Esophagus squamous epithelium (tissue), 5 donors: ENCODE data around the gene CDKN2B-AS1. TPM values are rescaled to one million over a fixed set of nuclear protein-coding genes. Genes with fewer than 3 reads are reported as not detected.

ENCODE experiments used
- DNase-seq: peaks from one replicate; lab custom pipeline; 2025; lab: John Stamatoyannopoulos, UW
- H3K27ac ChIP-seq, 4 donors: fragments of 200-600 bp; sonication (generic); one replicate each; pipeline ENCODE4 v1.5.1; 2016 to 2019; ENCODE audit warnings: mild to moderate bottlenecking in 1 of 4
- H3K27me3 ChIP-seq, 4 donors: fragments of 200-600 bp; sonication (generic); 1 replicate in 3 of 4; 2 replicates in 1 of 4; pipeline versions ENCODE4 v1.5.1 to v1.6.0; 2017 to 2021; ENCODE audit warnings: antibody characterized with exemption in 1 of 4
- H3K36me3 ChIP-seq, 3 donors: fragments of 200-600 bp; sonication (generic); one replicate each; pipeline ENCODE4 v1.5.1; 2016 to 2019
- H3K4me1 ChIP-seq, 3 donors: fragments of 200-600 bp; sonication (generic); one replicate each; pipeline ENCODE4 v1.5.1; 2017 to 2019
- H3K4me3 ChIP-seq, 4 donors: fragments of 200-600 bp; sonication (generic); 1 replicate in 3 of 4; 2 replicates in 1 of 4; pipeline ENCODE4 v1.5.1; 2016 to 2019; ENCODE audit warnings: mild to moderate bottlenecking in 2 of 4, moderate library complexity in 1 of 4
- H3K9me3 ChIP-seq, 3 donors: fragments of 200-600 bp; sonication (generic); one replicate each; pipeline ENCODE4 v1.5.1; 2016 to 2019
- CTCF ChIP-seq, 6 experiments: fragments of 450-650 bp in 4 of 6; fragments of 200-600 bp in 2 of 6; sonication (generic) in 2 of 6; IDR thresholded peaks; one replicate each; pipeline ENCODE4 v1.5.1; 2016 to 2019; ENCODE audit warnings: antibody characterized with exemption in 6 of 6, mild to moderate bottlenecking in 4 of 6, moderate library complexity in 4 of 6
- POLR2A ChIP-seq, 4 donors: fragments of 450-650 bp; IDR thresholded peaks; one replicate each; pipeline ENCODE4 v1.6.1; 2017; ENCODE audit warnings: antibody characterized with exemption in 4 of 4, mild to moderate bottlenecking in 4 of 4, moderate library complexity in 3 of 4
- WGBS, 2 donors: methylation state at CpG; one replicate each; pipeline ENCODE4 v1.1.5; 2018; 5-methylcytosine and 5-hydroxymethylcytosine counted together
- intact Hi-C: fragments of 100-400 bp; cut with DNase I; formaldehyde crosslinking; loops from one replicate; pipeline ENCODE4 v1.15.0; 2022
- total RNA-seq, 4 donors: library from RNA; depleted of rRNA; stranded (reverse); fragments of >200 nt; gene quantifications; one replicate each; pipeline ENCODE4 v1.1.0, GENCODE V29; 2016
- donor health status: DM: yes; HTN: yes; CAD: no.

CDKN2B-AS1 gene
- total RNA-seq, 4 donors from 2014 or later = 0.48 to 1.7 (median 0.80) TPM

- no peak for DNase-seq
- Histone ChIP-seq H3K27me3 (peaks cover 16 to 90% (median 46%) of the 10 kb centered on the region in 4 donors), H3K9me3 (peaks cover 0 to 3% (median 0%) of the 10 kb centered on the region in 3 donors), H3K4me3 (peak overlapping the region; percentile 14 to 58 (median 42)), H3K36me3 (no peaks in the 10 kb centered on the region), H3K27ac (peak overlapping the region in 2 of 4 donors; percentile 47 to 63), H3K4me1 (peaks cover 14 to 34% (median 16%) of the 10 kb centered on the region in 3 donors)
- WGBS, 2 donors = 0 to 2% methylated on average over 11 to 27 of the region's 29 CpGs
- TF ChIP-seq CTCF (IDR thresholded peaks at IDR 0.05) (no peak), POLR2A (IDR thresholded peaks at IDR 0.05) (no peak)
- intact Hi-C loops = no loop called here
These were observed 29.6 kb upstream of the CDKN2B-AS1 start for GRCh38 chr9:21964925-21965385.

- 5 to 7% methylated on average over 8 to 13 of the region's 30 CpGs for WGBS, 2 donors
- TF ChIP-seq CTCF (IDR thresholded peaks at IDR 0.05) (peak in 5 of 6 experiments; percentile 18 to 65 (median 34)), POLR2A (IDR thresholded peaks at IDR 0.05) (peak in 1 of 4 donors; percentile 9)
- no peak for DNase-seq
- H3K36me3 ChIP-seq = no peaks in the 10 kb centered on the region
- H3K27ac ChIP-seq = peak overlapping the region in 2 of 4 donors; percentile 47 to 63
- H3K9me3 ChIP-seq = peaks cover 0 to 3% (median 0%) of the 10 kb centered on the region in 3 donors
- H3K27me3 ChIP-seq = peaks cover 16 to 95% (median 51%) of the 10 kb centered on the region in 4 donors
- H3K4me3 ChIP-seq = peak overlapping the region; percentile 14 to 58 (median 42)
- peaks cover 14 to 39% (median 16%) of the 10 kb centered on the region in 3 donors for H3K4me1 ChIP-seq
- intact Hi-C loops = no loop called here
These were observed 29.1 kb upstream of the CDKN2B-AS1 start for GRCh38 chr9:21965401-21965951.

DNA sequence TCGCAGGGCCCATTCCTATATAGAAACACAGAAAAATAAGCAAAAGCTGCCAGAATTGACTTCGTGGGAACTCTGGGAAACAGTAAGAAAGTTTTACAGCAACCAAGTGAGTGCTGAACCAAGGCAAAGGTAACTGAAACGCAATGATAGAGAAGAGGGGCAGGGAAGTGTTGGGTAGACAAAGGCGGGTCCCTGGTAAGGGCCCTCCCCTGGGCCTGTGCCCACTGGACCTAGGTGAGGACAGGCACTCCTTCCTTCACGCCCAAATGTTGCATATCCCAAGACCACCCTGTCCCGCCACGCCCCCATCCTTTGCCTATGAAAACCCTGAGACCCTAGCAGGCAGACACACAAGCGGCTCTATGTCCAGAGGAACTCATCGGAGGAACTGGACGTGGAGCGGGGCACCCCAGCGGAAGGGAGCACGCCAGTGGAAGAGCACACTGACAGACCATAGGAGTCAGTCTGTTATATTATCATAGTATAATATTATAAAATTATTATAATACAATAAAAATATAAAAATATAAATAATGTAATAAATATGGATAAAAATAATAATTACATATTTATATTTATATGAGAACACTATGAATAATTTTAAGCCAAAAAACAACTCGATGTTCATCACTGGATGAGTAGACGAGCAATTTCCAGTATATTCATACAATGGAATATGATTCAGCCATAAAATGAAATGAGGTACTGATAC is 28.3 kb upstream of the CDKN2B-AS1 start:
- no peak for DNase-seq
- Histone ChIP-seq H3K9me3 (peaks cover 0 to 3% (median 0%) of the 10 kb centered on the region in 3 donors), H3K27ac (no peak overlapping the region), H3K36me3 (no peaks in the 10 kb centered on the region), H3K4me3 (peak overlapping the region in 1 of 4 donors; percentile 58), H3K4me1 (peaks cover 14 to 47% (median 21%) of the 10 kb centered on the region in 3 donors), H3K27me3 (peaks cover 16 to 100% (median 59%) of the 10 kb centered on the region in 4 donors)
- 31 to 37% methylated on average over 15 of the region's 15 CpGs for WGBS, 2 donors
- TF ChIP-seq CTCF (IDR thresholded peaks at IDR 0.05) = no peak
- TF ChIP-seq POLR2A (IDR thresholded peaks at IDR 0.05) = no peak
- intact Hi-C loops = no loop called here

- H3K9me3 ChIP-seq = peaks cover 0 to 3% (median 0%) of the 10 kb centered on the region in 3 donors
- peaks cover 14 to 47% (median 21%) of the 10 kb centered on the region in 3 donors for H3K4me1 ChIP-seq
- TF ChIP-seq POLR2A (IDR thresholded peaks at IDR 0.05) (no peak), CTCF (IDR thresholded peaks at IDR 0.05) (no peak)
- no peak overlapping the region for H3K4me3 ChIP-seq
- intact Hi-C loops = no loop called here
- no peaks in the 10 kb centered on the region for H3K36me3 ChIP-seq
- DNase-seq = no peak
- H3K27ac ChIP-seq = no peak overlapping the region
- H3K27me3 ChIP-seq = peaks cover 16 to 100% (median 65%) of the 10 kb centered on the region in 4 donors
- WGBS, 2 donors = 13 to 19% methylated on average over 11 to 17 of the region's 19 CpGs
These were observed 27.4 kb upstream of the CDKN2B-AS1 start for GRCh38 chr9:21967169-21967568.

DNA sequence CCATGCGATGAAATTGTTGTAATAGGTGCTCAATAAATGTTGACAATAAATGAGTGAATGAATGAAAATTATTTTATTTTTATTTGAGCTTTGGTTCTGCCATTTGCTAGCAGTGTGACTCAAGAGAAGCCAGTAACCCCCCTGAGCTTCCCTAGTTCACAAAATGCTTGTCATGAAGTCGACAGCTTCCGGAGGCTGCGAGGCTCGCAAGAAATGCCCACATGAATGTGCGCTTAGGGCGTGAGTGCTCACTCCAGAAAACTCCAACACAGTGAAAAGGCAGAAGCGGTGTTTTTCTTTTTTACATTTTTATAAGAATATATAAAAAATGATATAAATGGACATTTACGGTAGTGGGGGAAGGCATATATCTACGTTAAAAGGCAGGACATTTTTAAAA is 26.9 kb upstream of the CDKN2B-AS1 start:
- no peak overlapping the region for H3K4me3 ChIP-seq
- 27 to 49% methylated on average over 10 of the region's 10 CpGs for WGBS, 2 donors
- no peak for DNase-seq
- H3K27ac ChIP-seq = no peak overlapping the region
- intact Hi-C loops = no loop called here
- no peaks in the 10 kb centered on the region for H3K36me3 ChIP-seq
- peaks cover 0 to 3% (median 0%) of the 10 kb centered on the region in 3 donors for H3K9me3 ChIP-seq
- peaks cover 16 to 100% (median 70%) of the 10 kb centered on the region in 4 donors for H3K27me3 ChIP-seq
- TF ChIP-seq POLR2A (IDR thresholded peaks at IDR 0.05) = no peak
- TF ChIP-seq CTCF (IDR thresholded peaks at IDR 0.05) = no peak
- peaks cover 14 to 47% (median 21%) of the 10 kb centered on the region in 3 donors for H3K4me1 ChIP-seq
